HG03159 (cell line): ENCODE data around the gene KCNH2.

Source experiments
- ATAC-seq: cut with Tn5 transposase; IDR thresholded peaks from one replicate; pipeline ENCODE4 v1.9.1; 2021; ENCODE audit warnings: mild to moderate bottlenecking, moderate library complexity; ENCODE audit not compliant: unreplicated experiment

The KCNH2 gene

DNA sequence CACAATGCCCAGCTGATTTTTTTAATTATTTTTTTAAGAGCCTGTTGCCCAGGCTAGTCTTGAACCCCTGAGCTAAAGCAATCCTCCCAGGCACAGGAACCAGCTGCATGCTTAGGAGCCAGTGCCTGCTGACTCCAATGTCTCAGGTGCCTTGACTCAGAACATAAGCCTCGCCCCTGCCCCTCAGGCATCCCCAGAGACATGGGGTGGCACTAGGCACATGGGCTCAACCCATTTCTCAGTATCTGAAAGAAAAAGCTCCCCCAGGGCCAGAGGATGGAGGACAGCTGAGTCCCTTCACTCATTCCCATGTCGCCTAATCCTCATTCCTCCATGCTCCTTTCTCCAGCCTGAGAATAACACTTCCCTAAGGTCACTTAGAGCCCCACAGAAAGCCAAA is 39.1 kb downstream of the KCNH2 start:
- no peak for ATAC-seq

DNA sequence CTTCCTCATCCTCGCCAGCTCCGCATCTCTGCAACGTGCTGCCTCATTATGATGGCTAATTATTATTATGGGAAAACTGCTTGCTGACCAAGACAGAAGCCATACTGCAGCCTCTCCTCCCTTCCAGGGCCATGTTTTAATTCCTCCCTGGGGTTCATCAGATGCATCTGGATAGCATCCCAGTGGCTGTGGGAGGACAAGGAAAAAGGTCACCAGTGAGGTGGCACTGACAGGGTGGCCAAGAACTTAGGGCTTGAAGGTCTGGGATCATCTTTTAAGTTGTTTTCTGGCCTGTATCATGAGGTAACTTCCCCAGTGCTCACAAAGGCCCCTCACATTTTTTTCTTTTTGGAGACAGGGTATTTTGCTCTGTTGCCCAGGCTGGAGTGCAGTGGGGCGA is 39.6 kb downstream of the KCNH2 start:
- ATAC-seq = no peak

DNA sequence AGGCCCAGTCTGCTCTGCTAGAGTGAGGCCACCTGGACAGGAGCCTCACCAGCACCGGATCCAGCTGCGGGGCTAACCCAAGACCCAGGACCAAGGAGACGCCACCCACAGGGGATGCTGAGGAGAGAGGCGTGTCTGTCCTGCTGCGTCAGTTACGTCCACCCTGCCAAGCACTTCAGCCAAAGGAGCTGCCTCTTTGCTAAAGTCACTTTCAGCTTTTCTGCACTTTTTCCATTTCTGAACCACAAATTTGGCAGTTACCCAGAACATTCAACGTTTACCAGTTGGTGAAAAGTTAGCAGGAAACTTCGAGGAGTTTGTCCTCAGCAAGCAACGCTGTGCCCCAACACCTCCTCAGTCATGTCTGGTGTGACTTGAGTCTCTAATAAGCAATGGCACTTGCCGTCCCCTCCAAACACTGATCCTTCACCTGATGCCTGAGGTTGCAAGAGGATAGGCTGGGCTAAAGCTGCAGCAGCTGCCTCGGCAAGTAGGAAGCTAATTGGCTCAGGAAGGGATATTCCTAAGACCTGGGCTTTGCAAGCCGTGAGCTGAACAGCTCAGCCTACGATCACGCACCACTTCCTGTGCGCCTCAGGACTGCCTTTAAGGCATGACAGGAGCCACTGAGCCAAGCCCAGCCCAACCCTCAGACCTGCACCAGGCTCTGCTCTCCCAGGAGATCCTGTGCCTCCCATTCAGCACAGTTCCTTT is 40.1 kb downstream of the KCNH2 start:
- ATAC-seq = no peak

DNA sequence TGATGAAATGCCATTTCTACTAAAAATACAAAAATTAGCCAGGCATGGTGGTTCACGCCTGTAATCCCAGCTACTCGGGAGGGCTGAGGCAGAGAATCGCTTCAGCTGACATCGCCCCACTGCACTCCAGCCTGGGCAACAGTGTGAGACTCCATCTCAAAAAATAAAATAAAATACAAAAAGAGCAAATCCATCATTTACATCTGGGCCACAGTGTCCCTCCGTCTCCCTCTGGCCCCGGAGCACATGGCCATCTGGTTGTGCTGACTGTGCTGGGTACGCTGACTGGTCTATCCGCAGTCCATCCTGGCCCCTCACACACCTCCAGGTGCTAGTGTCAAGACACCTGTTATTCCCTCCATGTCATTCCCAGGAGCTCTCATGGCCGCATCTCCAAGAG is 42.1 kb downstream of the KCNH2 start:
- no peak for ATAC-seq

DNA sequence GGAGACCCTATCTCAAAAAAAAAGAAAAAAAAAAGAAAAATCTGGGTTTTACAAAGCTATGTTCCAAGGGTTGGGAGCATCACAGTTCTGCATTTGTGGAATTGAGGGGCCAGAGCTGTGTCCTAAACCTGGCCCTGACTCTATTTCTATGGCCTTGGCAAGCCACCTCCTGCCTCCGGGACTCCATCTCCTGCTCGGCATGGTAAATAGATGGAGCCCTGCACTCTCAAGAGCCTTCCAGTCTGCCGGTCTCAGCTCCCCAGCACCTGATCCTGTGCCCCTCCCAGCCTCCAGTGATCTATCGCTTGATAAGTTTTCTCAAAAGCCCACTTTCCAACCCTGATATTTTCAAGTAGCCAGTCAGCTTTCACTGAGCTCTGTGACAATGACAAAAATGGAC is 43.0 kb downstream of the KCNH2 start:
- no peak for ATAC-seq

DNA sequence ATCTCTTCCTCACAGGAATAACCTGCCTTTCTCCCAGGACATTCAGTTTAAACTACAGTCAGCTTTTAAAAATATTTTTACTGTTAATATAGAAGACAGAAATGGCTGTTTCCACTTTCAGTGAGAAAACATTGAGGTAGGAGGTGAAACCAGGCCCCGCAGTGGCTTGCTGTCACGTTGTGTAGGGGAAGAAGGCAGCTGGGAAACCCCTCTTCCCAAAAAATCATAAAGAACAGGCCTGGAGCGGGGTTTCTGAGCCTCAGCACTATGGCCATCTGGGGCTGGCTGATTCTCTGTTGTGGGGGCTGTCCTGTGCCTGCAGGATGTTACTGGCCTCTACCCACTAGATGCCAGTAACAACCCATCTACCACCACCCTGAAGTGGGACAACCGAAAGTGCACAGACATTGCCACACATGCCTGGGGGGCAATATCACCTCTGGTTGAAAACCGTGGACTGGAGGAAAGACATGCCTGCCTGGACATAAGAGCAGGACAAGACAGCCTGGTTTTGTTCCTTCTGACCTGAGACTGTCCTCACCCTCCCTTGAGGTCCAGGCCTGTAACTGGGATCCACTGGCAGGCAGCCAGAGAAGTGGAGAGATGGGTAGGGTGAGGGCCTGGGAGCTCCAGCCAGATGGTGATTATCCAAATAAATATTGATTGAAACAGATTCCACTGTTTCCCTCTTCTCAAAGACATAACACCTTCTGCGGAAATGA is 43.9 kb downstream of the KCNH2 start:
- ATAC-seq = no peak

DNA sequence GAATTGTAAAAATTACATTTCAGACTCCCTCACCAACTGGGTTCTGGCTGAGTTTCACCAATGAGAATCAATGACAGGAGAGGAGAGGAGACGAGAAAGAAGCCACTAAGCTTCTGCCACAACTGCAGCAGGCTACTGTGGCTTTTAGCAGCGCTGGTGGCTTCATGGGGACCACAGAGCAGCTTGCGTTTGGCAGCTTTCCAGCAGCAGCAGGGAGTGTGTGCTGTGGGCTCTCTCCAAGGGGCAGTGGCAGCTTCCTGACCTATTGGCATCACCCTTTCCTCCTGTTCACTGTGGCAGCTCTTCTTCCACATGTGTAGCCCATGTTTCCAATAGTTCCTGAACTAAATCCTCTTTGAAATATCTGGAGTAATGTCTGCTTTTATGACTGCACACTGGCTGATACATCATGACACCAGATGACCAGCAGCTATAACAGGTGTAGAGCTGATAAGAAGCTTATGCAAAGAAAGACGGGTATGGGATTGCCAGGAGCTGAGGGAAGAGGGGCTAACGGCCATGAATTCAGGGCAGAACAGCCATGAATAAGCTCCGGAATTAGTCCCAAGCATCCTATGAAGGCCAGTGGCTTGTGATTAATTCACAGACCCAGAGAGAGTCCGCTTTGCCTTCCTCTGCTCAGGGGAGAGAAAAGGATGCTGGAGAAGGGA is 46.8 kb downstream of the KCNH2 start:
- no peak for ATAC-seq

DNA sequence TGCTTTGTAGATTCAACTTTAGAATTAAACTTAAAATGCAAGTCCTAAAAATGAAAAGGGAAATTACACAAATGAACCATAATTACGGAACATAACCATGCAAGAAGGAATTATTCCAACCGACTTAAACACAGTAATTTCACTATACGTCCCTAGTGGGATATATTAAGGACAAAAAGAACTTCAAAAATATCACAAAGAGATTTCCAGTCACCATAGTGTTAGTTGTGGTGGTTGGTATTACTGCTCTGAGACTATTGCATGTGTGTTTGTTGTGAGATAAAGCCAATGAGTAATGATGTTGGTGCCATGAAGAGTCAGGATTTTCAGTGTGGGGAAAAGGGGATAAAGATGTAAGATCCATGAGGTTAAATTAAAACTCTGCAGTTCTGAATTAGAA is 49.6 kb downstream of the KCNH2 start:
- ATAC-seq = no peak

DNA sequence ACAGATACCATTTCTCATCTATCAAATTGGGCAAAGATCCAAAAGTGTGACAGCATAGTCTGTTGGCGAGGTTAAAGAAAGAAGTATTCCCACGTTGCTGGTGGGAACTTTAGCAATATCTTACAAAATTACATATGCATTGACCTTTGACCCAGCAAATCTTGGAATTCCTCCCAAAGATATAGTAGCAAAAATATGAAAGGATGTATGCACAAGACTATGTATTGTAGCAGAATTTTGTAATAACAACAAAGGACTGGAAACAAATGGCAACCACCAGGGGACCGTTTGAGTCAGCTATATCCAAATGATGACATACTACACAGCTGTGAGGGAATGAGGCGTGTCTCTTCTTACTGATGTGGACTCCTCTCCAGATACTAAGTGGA is 50.2 kb downstream of the KCNH2 start:
- ATAC-seq = no peak

DNA sequence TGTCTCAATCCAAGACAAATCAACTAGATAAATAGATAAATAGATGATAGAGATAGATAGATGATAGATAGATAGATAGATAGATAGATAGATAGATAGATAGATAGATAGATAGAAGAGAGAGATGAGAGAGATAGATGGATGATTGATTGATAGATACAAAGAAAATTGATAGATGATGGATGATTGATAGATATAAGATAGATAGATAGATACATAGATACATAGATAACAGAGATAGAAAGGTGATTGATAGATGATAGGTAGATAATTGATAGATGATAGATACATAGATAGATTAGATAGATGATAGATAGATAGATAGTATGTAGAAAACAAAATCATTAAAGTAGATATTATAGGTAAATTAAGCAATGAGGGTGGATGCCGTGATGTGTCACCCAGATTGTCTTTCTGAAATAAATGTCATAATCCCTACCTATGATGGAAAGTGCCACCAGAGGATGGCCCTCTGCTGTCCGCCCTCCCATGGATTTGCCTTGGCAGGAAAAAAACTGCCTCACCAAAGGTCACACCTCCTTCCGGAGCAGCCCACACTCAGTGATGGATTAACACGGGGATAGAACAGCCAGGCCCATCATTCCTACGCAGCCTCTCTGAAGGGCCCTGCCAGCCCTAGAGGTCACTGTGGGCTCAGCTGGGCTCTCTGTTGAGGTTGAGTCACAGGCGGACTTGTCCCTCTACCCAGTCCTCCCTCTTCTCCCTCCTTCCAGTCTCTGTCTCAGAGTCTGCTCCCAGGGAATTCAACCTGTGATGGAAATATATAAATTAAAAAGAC is 50.8 kb downstream of the KCNH2 start:
- no peak for ATAC-seq

DNA sequence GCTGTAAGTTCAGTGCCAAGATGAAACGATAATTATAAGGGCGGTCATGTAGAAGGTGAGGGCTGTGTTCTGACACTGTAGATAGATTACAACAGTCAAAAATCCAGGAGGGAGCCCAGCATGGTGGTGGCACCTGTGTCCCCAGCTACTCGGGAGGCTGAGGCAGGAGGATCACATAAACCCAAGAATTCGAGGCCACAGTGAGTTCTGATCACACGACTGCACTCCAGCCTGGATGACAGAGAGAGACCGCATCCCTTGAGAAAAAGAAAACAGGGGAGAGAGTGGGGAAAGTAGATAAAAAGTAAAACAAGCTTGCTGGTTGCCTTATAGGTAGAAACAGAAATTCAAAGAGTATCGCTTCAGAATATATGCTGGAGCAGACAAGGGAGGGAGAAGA is 52.1 kb downstream of the KCNH2 start:
- ATAC-seq = no peak

DNA sequence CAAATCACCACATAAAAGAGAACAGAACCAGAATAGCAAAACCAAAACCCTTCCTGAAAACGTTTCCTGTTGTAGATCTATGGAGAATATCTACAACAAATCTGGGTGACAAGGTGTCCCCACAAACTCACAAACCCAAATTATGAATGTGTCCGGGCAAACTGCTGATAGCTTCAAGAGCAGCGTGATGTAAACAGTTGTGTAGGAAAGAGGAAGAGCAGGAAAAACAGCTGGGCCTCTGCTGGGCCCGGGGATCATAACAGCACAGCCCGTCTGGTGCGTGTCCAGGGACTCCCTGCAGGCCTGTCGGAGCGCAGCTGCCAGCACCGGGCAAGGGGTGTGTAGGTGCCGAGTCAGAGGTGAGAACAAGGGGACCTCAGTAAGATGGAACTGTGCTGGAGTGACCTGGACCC is 53.7 kb downstream of the KCNH2 start:
- no peak for ATAC-seq

DNA sequence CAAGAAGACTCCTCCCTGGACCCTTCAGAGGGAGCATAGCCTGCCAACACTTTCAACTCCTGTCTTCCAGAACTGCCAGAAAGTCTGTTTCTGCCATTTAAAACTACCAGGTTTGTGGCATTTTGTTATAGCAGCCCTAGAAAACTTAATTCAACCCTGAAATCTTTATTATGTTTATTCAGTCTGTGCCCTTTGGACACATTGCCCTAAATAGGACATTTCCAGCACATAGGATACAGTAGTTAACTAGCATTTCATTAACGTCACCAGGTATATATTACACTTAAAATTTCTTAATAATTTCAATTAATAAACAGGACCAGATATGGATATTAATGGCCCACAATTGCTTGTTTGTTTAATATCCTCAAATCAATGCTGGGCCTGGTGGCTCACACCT is 54.3 kb downstream of the KCNH2 start:
- ATAC-seq = no peak

DNA sequence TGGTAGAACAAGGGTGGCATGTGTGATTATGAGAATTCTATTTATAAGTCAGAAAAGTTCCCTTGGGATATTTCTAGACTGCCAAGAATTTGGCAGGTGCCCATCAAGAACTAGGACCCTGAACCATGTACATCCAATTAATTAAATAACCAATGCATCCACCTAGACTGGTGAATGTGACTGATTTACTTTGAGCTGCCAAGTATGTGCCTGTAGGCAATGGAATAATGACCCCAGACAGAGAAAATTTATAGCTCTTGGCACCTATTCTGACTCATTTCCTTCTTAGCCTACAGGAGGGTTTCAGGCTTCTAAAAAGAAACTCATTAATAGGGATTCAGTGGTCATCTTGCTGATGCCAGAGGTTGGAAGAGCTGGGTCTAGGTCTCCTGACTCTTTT is 54.9 kb downstream of the KCNH2 start:
- no peak for ATAC-seq

DNA sequence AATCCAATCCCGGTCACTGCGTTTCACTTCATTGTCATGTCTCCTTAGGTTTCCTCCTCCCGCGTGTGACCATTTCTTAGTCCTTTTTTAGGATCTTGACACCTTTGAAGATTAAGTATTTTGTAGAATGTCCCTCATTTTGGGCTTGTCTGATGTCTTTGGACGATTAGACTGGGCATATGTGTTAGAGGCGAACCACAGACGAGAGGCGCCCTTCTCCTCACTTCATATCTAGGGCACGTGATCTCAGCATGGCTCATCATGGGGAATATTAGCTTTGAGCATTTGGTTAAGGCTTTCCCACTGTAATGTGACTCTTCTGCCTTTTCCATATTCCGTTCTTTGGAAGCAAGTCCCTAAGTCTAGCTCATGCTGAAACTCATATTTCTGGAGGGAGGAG is 59.0 kb downstream of the KCNH2 start:
- no peak for ATAC-seq

DNA sequence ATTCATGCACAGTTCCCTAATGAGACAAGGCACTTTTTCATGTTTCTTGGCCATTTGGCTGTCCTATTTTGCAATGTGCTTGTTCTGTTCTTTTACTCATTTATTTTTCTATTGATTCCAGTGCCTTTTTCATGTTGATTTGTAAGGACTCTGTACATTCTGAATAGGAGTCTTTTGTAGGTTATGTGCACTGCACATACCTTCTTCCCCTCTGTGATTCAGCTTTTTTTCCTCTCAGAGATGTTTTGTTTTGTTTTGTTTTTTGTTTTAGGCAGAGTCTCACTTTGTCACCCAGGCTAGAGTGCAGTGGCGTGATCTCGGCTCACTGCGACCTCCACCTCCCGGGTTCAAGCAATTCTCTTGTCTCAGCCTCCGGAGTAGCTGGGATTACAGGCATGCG is 59.7 kb downstream of the KCNH2 start:
- ATAC-seq = no peak

DNA sequence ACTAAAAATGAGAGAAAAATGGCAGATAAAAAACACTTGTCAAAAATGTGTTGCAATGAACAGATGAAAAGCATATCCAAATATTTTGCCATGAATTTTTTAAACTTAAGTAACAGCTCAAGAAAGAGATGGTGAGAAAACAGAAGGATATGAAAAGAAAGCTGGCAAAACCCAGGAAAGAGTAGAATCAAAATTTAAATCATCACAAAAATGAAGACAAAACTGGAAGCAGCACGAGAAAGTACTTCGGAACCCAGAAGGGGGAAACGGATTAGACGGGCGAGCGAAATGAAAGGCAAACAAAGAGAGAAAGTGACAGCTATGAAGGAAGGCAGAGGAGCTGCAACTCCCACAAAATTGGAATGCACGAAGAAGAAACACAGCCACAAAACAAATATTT is 60.2 kb downstream of the KCNH2 start:
- no peak for ATAC-seq

DNA sequence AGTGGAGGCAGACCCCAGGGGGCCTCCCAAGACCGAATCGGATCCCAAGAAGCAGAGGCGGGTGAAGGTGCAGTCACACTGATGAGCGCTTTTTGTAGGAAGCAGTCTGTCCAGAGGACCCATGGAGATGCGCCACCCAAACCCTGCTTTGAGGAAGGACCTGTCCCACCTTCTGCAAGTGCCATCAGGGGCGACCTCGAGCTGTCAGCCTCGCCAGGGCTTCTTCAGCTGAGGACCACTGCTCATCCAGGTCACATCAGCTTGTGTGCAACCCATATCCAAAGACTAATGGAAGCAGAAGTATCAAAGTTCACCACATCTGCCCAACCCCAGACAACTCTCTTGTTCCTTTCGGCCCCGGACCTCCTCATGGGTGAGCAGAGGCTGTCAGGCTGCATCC is 61.5 kb downstream of the KCNH2 start:
- ATAC-seq = no peak

DNA sequence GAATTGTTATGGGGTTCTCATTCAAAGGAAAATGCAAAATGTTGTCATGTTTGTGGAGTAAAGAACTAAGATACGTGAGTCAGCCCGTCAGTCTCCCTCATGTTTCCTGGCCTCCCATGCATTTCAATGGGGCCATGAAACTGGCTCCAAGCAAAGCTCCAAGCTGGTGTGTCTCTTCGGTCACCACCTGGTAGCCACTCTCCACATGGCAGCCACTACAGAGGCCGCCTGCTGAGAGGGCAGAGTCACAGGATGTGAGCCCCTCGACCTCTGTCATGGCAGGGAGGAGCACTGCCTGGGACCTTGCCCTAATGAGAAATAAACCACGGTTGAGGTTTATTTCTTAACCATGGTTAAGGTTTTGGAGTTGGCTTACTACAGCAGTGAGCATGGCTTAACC is 63.2 kb downstream of the KCNH2 start:
- ATAC-seq = no peak

DNA sequence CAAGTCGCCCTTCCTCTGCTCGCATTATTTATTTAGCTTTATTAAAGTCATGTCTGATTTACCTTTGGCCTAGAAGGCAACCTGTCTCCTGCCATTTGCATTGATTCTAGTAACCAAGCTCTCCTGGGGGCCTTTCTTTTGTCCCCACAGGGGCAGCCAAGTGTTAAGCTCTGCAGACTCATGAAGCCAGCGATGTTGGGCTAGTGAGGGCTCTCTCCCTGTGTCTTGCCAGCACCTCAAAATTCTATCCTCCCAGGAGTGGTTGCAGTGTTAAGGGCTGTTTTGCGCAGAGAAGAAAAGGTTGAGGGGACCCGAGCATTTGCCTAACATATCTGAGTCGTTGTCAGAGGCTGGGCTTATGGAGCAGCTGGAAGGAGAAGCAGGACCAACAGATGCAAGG is 63.9 kb downstream of the KCNH2 start:
- no peak for ATAC-seq

DNA sequence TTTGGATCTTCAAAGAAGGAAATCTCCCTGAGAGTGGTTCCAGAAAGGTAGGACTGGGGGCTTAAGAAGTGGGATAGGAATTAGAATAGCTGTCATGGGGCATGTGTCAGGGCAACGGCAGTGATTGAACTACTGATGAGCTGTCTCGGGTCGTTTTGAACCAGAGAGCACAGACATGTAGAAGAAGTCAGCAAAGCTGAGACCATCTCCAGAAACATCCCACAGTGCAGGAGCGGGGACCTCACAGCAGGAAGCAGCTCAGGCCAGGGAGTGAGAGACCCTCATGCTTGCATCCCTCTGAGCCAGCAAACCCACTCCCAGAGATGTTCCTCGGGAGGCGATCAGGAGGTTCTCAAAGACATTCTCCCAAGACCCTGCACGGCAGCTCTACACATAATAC is 65.7 kb downstream of the KCNH2 start:
- ATAC-seq = no peak
